H1 (cell line): Measurements from ENCODE around the gene KYNU.

Experiments used
- BCL11A ChIP-seq, 2 experiments: IDR thresholded peaks; one replicate each; pipeline ENCODE4 v1.6.1; 2011; ENCODE audit warnings: low read depth in 2 of 2, low read length in 2 of 2, mild to moderate bottlenecking in 2 of 2
- EZH2 ChIP-seq: fragments of 200-600 bp; sonication (generic); IDR thresholded peaks from 2 replicates; pipeline ENCODE4 v1.7.1; 2012; ENCODE audit warnings: low read depth, mild to moderate bottlenecking, moderate library complexity, low read length, inconsistent platforms; ENCODE audit not compliant: severe bottlenecking
- POLR2A ChIP-seq, 2 experiments: IDR thresholded peaks; 1 replicate in 1 of 2; 2 replicates in 1 of 2; pipeline ENCODE4 v1.6.1; 2011; ENCODE audit warnings: low read depth in 2 of 2, low read length in 2 of 2, mild to moderate bottlenecking in 2 of 2; ENCODE audit errors: control extremely low read depth in 1 of 2
- SUZ12 ChIP-seq: fragments of 200-600 bp; sonication (generic); IDR thresholded peaks from 2 replicates; pipeline ENCODE4 v1.6.1; 2012; ENCODE audit warnings: mild to moderate bottlenecking, inconsistent platforms, low read length, moderate library complexity, mixed read lengths
- TF ChIP-seq, protein P1 (sequence below), 3 experiments: IDR thresholded peaks; 1 replicate in 2 of 3; 2 replicates in 1 of 3; pipeline versions ENCODE4 v1.5.1 to v1.6.1; 2011; ENCODE audit warnings: low read length in 3 of 3, mild to moderate bottlenecking in 3 of 3, inconsistent platforms in 2 of 3, low read depth in 1 of 3, moderate library complexity in 1 of 3; ENCODE audit not compliant: insufficient read depth in 1 of 3; ENCODE audit errors: control extremely low read depth in 1 of 3

DNA sequence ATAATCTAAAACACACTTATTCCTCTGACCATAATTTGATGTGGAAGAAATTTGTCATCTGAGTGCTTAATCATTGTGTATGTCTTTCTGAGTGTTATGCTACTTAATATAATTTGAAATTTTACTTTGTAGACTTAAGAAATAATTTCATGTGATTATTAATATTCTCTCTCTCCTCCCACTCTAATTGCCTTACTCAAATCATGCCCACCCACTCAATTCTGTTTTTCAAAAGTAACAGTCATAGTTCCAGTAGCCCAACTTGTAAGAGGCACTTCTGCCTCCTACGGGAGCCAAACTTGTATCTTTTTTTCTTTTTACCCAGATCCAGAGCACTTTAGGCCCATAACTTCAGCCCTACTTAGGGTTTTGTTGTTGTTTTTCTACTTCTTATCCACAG is 18.5 kb upstream of the KYNU start:
- no peak for TF ChIP-seq POLR2A (IDR thresholded peaks at IDR 0.05; ENCODE audit: control extremely low read depth in 1 of 2, low read depth in 2 of 2, low read length in 2 of 2)
- no peak for TF ChIP-seq SUZ12
- TF ChIP-seq BCL11A (IDR thresholded peaks at IDR 0.05; ENCODE audit: low read depth in 2 of 2, low read length in 2 of 2) = no peak
- no peak for TF ChIP-seq EZH2
- TF ChIP-seq, protein P1, sequence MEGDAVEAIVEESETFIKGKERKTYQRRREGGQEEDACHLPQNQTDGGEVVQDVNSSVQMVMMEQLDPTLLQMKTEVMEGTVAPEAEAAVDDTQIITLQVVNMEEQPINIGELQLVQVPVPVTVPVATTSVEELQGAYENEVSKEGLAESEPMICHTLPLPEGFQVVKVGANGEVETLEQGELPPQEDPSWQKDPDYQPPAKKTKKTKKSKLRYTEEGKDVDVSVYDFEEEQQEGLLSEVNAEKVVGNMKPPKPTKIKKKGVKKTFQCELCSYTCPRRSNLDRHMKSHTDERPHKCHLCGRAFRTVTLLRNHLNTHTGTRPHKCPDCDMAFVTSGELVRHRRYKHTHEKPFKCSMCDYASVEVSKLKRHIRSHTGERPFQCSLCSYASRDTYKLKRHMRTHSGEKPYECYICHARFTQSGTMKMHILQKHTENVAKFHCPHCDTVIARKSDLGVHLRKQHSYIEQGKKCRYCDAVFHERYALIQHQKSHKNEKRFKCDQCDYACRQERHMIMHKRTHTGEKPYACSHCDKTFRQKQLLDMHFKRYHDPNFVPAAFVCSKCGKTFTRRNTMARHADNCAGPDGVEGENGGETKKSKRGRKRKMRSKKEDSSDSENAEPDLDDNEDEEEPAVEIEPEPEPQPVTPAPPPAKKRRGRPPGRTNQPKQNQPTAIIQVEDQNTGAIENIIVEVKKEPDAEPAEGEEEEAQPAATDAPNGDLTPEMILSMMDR (IDR thresholded peaks at IDR 0.05; ENCODE audit: control extremely low read depth in 1 of 3, insufficient read depth in 1 of 3, low read depth in 1 of 3, low read length in 3 of 3) = no peak
